Loucy (cell line): Measurements from ENCODE around the gene FLT3.

Source experiments
- CTCF ChIP-seq: fragments of 200-600 bp; sonication (generic); conservative IDR thresholded peaks from 2 replicates; pipeline ENCODE4 v1.5.1; 2014; ENCODE audit warnings: mild to moderate bottlenecking, antibody characterized with exemption, low read length
- EZH2phosphoT487 ChIP-seq: fragments of 200-600 bp; IDR thresholded peaks from 2 replicates; pipeline ENCODE4 v1.6.1; 2018; ENCODE audit warnings: antibody characterized with exemption, mild to moderate bottlenecking, moderate library complexity, borderline replicate concordance

DNA sequence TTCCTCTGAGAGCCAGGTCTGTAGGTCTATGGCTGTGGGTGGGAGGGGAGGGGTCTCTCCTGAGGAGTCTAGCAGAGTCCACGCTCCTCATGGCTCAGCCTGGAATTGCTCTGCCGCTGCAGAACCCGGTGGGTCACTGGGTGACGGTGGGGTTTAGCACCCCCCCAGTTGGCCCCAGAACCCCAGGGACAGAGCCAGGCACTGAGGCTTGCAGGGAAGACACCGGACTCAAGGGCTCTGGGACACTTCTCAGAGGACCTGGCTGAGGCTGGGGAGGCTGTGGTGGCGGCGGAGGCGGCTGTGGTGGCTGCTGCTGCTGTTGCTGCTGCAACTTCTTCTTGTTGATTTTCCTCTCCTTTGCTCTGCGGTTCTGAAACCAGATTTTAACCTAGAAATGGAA lies 137.4 kb downstream of the FLT3 start:
- TF ChIP-seq CTCF (no peak), EZH2phosphoT487 (no peak)
